SK-N-DZ (cell line): Measurements from ENCODE around the gene ARRDC1.

Experiments used
- small RNA-seq, 2 experiments: library from RNA; depleted of rRNA; stranded (forward); fragments of <200 nt; gene quantifications; one replicate each; pipeline ENCODE3, GENCODE V24; 2014

The ARRDC1 gene

Small RNA genes within 50 kb of the gene (small RNA-seq; reads per million reads assigned to genes)
- 0 reads per million in 2 experiments for gene RF00017
